CD4-positive, alpha-beta T cell treated with Interleukin-4 for 4 hours (primary cell): ENCODE results near the gene AKTIP.
A peak's percentile ranks its signal among the peaks of the same experiment; 100 is the strongest.
"Not testable (repeated sequence)": the region's sequence is repeated elsewhere in the genome, so short reads cannot be mapped to it uniquely, and the experiment has no call there.

Experiments used
- DNase-seq: peaks from one replicate; pipeline ENCODE4 v3.0.0-alpha.2; 2020

AKTIP gene

DNA sequence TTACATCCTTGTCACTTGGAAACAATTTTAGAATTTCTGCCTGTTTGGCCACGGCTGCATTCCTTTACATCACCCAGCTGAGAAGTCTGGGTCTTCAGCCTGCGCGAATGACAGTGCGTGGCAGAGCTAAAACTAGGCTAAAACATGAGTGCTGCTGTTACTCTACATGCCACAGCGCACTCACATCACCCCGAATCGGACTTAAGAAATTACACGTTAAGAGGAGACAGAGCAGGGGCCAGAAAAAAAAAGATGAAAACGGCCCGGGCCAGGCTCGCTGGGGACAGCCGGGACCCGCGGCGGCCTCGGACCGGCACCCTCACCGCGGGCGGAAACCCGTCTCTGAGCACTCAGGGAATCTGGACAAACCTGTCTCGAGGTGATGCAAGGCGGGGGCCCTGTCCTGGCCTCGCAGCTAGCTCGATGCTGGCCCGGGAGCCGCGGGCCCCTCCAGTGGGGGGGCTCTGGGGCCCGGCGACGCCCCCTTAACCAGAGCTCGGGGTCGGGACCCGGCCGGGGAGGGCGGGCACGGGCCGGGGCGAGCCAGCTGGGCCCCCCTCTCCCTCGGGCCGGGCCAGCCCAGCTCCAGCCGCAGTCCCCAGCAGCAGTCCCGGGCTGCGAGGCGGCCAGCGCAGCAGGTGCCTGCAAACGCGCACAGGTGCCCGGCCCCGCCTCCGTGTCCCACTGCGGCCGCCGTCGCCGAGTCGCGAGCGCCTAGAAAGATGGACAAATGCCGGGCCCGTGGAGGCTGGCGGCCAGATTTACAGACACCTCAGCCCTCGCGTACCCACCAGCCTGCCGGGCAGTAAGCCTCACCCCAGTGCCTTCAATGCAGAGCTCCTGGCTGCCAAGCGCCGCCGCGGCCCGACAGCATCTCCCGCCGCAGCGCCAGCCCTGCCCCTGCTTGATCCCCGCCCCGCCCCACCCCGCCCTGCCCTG lies at the start of gene AKTIP:
Gene AKTIP, minus strand, starts transcription at position 879 of the 939 bp plus-strand sequence. CDS start 2,950 bp downstream, outside the sequence.
- DNase-seq: no peak

DNA sequence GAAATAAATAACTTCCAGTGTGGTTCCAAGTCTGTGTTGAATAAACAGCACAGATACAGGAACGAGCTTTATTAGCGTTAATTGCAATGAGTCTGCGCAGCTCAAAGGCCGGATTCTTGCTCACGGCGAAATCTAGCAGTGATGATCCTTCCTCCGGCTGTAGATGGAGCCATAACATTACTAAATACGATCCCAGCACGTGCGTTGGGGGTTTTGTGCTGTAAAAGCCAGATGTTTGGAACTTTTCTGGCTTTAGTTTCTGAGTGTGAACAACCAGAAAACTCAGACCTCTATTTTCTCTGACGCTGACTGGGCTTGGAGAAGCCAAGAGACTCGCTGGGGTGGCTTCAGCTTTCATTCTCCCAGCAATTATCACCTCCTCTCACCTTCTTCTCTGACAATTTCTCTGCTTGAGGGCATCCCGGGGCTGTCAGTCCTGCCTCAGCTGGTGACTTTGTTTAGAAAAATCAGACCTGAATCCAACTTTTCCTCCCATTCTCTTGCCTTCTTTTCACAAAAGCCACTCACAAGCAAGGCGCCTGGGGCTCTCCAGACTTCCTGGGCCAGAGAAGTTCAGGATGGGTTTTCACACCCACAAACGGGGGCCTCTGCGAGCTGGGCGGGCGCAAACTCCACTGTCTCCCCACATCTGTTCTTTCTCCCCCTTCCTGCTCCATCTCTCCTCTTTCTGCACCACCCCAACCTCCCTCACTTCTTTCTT lies 47.1 kb upstream of the AKTIP start:
- DNase-seq: peak; percentile 63

DNA sequence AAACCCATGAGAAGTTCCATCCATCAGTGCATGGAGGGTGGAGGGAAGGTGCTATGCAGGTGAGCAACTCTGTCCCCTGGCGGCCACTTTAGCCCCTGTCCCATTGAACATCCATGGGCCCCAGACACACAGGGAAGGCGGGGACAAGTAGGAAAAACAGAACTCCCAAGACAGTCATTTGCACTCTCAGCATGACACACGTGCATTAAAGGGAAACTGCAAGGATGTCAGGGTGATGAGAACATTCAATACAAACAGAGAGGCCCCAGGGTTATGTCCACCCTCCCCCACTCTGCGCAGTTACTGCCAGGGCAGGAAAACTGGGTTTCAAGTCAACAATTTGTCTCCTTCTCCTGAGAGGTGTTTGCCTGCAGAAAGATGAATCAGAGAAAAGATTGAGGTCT lies 44.0 kb upstream of the AKTIP start:
- no peak for DNase-seq

DNA sequence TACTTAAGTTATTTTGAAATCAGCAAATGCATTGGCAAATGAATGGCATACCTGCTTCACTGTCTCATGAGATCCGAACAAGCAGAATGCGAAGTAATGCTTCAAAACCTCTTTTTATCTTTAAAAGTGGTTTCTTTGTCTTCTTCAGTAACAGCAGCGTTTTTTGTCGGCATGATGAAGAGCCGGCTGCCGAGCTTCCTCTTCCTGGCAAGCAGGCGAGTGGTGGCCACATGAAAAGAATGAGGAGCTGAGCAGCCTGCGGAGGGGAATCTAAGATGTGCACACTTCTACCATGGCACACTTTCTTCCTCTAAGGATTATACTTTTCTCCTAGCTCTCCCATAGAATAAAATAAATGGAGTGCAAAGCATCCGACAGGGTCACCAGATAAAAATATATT lies 42.4 kb upstream of the AKTIP start:
- peak; percentile 43 for DNase-seq

DNA sequence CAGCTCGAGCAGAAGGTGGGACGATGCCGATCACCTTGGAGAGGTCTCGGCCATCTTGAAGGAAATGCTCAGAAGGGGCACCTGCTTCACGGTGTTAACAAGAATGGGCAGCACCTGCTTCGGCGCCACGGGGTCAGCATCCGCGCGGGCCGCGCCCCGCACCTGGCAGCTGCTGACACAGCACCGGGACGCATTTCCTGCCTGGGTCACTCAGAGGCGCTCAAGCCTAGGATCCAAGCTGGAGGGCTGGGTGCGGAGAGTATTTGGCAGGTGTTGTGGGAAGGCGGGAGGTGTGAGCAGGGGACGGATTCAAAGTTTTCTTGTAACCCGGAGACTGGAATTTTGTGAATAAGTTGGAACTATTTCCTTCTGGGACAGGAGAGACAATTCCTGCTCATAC lies 39.3 kb upstream of the AKTIP start:
- DNase-seq: no peak

DNA sequence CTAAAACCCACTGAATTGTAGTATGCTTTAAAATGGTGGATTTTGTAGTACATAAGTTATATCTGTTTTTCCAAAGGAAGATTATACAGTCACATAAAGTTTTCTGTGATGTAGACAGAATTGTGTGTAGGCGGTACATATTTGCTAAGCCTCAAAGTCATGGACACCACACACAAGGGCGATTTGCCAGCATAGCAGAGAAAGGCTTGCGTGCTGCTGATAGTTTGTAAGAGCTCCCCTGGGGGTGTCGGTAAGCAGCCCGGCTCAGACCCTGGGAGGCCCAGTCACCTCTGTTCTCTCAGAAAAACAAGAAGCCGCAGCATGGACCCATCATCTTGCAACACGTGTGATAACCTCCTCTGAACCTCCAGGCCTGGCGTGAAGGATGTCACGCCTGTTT lies 38.3 kb upstream of the AKTIP start:
- DNase-seq: no peak

DNA sequence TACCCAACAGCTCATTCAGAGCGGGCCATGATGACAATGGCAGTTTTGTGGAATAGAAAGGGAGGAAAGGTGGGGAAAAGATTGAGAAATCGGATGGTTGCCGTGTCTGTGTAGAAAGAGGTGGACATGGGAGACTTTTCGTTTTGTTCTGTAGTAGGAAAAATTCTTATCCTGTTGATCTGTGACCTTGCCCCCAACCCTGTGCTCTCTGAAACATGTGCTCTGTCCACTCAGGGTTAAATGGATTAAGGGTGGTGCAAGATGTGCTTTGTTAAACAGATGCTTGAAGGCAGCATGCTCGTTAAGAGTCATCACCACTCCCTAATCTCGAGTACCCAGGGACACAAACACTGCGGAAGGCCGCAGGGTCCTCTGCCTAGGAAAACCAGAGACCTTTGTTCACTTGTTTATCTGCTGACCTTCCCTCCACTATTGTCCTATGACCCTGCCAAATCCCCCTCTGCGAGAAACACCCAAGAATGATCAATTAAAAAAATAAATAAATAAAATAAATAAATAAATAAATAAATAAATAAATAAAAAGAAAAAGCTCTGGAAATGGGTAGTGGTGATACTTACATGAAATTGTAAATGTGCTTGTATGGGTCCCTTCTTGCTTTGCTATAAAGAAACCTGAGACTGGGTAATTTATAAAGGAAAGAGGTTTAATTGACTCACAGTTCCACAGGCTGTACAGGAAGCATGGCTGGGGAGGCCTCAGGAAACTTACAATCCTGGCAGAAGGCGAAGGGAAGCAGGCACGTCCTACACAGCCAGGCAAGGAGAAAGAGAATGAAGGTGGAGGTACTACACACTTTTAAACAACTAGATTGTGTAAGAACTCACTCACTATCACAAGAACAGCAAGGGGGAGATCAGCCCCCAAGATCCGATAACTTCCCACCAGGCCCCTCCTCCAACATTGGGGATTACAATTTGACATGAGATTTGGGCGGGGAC lies 37.0 kb upstream of the AKTIP start:
- DNase-seq: not testable (repeated sequence)

DNA sequence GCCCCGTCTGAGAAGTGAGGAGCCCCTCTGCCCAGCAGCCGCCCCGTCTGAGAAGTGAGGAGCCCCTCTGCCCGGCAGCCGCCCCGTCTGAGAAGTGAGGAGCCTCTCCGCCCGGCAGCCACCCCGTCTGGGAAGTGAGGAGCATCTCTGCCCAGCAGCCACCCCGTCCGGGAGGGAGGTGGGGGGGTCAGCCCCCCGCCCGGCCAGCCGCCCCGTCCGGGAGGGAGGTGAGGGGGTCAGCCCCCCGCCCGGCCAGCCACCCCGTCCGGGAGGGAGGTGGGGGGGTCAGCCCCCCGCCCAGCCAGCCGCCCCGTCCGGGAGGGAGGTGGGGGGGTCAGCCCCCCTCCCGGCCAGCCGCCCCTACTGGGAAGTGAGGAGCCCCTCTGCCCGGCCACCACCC lies 36.3 kb upstream of the AKTIP start:
- not testable (repeated sequence) for DNase-seq

DNA sequence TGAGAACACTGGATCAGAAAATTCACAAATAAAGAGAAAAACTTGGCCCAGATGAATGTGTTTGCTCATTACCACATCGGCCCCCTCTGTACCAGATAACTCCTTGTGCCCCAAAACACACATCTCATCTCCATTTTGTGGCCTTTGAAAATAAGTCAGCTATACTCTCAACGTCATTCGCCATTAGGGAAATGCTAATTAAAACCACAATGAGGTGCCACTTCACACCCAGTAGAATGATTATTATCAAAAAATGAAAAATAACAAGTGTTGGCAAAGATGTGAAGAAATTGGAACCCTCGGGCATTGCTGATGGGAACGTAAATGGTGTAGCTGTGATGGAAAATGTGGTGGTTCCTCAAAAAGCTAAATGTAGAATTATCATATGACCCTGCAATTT lies 34.6 kb upstream of the AKTIP start:
- peak; percentile 20 for DNase-seq

DNA sequence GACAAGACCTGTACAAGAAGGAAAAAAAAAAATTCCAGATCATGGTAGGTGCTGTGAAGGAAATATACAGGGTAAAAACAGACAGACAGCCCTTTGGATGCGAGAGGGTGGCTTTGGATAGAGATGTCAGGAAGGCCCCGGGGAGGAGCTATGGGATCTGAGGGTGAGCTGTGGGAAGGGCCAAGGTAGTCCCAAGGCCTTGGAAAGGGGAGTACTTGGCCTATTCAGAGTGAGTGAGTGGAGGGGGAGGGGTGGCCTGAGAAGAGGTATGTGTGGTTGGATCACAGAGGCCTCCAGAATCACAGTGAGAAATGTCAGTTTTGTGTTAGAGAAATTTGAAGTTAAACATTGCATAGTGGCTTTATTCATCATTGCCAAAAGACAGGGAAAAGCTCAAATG lies 31.2 kb upstream of the AKTIP start:
- no peak for DNase-seq

DNA sequence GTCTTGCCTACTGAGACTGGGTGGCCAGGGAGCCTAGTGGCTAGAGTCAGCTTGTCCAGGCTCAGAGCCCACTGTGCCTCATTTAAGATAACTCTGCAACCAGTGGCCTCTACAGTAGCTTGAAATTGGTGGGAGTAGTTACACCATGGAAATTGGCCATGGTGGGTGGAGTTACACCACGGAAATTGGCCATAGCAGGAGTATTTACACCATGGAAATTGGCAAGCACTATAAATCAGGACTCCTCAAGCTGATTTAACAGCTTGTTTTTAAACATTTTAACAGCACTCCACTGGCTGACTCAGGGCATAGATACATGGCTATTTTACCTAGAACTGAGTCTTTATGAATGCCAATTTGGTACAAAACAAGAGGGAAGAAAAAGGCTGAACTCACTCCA lies 27.7 kb upstream of the AKTIP start:
- no peak for DNase-seq

DNA sequence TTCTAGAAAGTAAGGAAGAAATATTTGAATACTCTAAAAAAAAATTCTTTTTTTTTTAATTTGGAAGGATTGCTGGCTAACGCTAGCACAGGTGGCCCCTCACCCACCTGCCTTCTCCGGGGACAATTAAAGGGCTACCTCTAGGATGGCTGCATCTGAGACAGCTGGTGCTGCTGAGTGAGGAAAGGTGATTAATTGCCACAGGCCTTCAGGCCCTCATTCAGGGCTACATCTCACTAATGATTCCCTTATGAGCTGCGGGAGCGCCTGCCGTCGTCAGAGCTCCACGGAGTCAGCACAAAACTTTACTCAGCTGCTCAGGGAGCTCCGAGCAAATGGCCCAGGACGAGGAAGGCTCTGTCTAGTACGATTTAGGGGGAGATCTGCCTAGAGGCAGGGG lies 27.0 kb upstream of the AKTIP start:
- no peak for DNase-seq

DNA sequence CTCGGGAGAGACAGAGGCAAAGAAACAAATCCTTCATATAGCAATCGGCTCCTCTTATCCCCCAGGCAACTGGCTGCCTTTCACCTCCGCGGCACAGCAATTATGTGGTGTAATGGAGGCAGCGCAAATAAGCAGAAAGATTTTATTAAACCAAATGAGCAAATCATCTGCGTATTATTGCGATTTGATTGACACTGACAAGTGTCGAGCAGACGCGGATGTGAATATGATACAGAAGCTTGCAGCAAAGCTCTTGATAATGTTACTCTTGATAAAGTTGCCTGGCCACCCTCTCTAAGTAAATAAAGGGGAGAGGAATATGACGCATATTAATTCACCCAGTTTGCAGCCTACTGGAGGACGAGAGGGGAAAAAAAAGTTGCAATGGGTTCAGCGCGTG lies 26.5 kb upstream of the AKTIP start:
- no peak for DNase-seq

DNA sequence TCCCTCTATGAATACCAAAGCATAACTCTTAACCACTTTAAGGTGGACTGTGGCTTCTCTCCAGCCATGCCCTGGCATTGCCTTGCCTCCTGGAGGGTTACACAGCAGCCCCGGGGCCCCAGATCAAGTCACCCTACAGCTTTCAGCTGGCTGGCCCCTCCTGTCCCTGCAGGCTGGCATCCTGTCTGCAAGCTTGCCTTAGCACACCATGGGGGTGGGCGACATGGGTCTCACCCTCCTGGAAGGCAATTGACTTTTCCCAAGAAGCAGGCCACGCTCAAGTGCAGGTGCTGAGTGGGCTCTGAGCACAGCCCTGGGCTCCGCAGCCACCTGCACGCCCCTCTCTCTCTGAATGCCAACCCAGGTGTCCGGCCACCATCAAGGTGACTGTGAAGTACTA lies 25.8 kb upstream of the AKTIP start:
- no peak for DNase-seq

DNA sequence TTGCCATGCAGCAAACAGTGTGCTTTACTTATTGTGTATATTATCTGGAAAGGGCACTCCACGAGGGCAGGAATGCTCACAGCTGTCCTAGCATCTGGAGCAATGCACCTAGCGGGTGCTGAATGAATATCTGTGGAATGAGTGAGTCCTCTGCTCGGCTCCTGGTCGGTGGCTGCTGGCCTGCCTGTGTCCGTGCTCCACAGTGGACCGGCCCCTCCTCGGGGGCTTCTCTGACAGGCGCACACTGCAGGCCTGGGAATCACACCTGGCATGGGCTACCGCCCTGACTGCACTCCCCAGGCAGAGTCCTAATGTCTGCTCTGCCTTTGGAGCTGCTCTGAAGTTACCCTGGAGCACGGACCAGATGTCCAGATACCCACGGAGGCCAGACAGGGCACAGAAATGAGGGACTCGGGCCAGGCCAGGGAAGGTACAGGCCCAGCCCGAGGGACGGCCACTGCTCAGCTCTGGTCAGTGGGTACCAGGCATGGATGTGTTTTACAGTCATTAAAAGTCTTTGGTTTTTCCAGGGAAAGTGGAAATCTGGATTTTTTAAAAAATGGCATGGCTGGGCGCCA lies 21.1 kb upstream of the AKTIP start:
- DNase-seq: no peak

DNA sequence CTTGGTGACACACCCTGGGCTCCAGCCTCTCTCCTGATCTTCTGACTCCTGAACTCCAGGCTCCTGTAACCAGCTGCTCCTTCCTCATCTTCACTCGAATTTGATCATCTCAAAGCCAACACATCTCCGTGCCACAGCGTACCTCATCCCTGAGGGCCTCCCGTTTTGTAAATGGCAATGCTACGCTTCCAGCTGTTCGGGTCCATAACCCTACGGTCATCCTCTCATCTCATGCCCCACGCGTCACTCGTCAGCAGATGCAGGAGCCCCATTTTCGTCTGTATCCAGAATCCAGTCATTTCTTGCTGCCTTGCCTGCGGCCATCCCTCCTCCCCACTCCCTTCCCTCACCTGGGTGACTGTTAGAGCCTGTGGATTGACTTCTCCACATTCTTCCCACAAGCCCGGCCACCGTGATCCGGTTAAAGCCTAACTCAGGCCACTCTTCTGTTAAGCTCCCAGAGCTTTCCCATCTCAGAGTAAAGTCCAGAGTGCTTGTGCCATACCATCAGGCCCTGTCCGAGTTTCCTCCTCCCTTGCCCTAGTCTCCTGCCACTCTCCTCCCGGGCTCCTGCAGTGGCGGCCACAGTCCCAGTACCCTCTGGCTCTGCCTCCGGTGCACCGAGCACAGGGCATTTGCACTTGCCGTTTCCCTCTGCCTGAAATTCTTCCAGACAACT lies 20.3 kb upstream of the AKTIP start:
- no peak for DNase-seq

DNA sequence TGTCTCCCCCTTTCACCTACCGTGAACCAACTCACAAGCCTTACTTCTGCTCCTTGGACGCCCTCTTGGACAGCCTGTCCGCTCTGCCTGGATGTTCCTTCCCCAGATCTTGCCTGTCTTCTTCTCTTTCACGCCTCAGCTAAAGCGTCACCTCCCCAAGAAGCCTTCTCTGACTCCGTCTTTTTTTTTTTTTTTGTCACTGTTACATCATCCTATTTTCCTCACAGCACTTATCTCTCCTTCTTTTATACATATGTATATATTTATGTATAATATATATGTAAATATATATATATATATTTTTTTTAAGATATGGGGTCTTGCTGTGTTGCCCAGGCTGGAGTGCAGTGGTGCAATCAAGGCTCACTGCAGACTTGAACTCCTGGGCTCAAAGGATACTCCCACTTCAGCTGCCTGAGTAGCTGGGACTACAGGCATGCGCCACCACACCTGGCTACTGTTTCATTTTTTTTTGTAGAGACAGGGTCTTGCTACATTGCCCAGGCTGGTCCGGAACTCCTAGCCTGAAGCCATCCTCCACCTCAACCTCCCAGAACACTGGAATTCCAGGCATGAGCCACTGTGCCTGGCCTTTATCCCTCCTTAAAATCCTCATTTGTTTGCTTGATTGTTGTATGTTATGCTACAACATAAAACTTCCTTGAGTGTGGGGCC lies 16.5 kb upstream of the AKTIP start:
- DNase-seq: no peak

DNA sequence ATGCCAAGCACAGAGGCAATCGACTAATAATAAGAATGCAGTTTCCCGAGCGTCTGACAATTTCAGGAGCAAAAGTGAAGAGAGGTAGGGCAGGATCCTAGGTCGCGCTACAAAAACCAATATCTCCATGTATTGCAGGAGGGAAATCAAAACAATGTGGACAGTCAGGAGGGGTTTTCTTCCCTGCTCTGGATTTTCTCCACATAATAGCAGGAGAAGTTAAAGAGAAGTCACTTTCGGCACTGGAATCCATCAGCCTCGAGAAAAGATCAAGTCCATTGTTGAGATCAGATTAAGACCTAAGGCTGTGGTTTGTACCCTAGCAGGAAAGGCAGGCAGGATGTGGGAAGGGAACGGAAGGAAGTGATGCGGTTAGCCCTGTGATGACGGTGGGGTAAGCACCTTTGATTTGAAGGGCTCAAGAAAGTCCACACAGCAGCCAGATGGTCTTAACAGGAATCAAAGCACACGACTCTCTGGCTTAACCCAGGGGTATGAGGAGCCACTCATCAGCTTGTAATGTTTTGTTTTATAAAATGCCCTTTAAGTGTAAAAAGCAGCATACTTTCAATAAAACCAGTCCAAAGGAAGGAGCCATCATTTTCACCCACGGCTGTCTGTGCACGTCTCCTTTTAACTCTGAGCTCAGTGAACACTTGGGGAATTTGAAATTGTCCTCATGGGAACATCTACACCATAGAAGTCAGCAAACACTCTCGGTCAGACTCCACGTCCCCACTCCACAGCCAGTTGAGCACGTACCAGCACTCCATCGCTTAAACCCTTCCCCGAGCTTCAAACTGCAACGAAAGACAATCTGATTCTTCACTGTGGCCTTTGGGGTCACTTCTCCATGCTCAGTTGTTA lies 15.8 kb upstream of the AKTIP start:
- peak; percentile 82 for DNase-seq

DNA sequence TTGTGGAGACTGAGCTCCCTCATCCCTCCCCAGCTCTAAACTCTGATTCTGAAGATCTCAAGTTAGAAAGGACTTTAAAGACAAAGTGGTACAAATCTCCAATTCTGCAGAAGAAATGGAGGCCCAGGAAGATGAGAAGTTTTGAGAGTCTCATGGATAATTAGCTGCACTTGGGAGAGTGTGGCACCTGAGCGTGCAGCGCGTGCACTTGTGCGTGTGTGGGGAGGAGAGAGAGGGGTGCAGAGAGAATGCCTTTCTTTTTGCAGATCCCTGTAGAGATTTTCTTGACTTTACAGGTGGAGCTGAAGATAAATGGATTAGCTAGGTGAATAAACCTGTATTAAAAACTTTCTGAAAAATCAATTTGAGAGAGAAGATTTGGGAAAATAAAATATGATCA lies 14.8 kb upstream of the AKTIP start:
- DNase-seq: no peak

DNA sequence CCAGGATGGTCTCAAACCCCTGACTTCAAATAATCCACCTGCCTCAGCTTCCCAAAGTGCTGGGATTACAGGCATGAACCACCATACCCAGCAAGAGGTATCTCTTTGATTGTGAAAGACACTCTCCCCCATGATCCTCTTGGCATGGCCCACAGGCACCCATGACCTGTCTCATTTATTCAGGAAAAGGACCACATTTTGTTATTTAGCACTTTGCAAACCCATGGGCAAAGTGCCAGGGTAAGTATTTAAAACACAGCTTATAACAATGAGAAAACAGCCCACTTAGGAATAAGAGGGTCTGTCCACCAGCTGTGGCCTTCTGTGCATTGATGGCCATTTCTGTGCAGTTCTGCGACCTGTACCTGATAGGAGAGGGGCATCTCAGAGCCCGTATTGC lies 12.8 kb upstream of the AKTIP start:
- DNase-seq: no peak
